Measurements from ENCODE around the gene LARGE1. TPM values are rescaled to one million over a fixed set of nuclear protein-coding genes. Genes with fewer than 3 reads are reported as not detected.

LARGE1 gene
- total RNA-seq, 1 experiment from 2014 or later, result 5.2 TPM

GRCh38 chr22:33418484-33418883 lies 501.8 kb downstream of the LARGE1 start:
- DNase-seq (ENCODE audit: unreplicated experiment), result no peak
- H3K36me3 Mint-ChIP-seq (ENCODE audit: insufficient read depth, unreplicated experiment), result no peaks in the 10 kb centered on the region
- no peak overlapping the region for H3K4me3 Mint-ChIP-seq (ENCODE audit: unreplicated experiment)
- BruUV-seq (replicated peaks), result no TSS peak
- no peak overlapping the region for H3K27ac Mint-ChIP-seq (ENCODE audit: low read depth, unreplicated experiment)
- ChIA-PET POLR2A (no interaction called here), CTCF (no interaction called here)
- TF ChIP-seq, protein P1, sequence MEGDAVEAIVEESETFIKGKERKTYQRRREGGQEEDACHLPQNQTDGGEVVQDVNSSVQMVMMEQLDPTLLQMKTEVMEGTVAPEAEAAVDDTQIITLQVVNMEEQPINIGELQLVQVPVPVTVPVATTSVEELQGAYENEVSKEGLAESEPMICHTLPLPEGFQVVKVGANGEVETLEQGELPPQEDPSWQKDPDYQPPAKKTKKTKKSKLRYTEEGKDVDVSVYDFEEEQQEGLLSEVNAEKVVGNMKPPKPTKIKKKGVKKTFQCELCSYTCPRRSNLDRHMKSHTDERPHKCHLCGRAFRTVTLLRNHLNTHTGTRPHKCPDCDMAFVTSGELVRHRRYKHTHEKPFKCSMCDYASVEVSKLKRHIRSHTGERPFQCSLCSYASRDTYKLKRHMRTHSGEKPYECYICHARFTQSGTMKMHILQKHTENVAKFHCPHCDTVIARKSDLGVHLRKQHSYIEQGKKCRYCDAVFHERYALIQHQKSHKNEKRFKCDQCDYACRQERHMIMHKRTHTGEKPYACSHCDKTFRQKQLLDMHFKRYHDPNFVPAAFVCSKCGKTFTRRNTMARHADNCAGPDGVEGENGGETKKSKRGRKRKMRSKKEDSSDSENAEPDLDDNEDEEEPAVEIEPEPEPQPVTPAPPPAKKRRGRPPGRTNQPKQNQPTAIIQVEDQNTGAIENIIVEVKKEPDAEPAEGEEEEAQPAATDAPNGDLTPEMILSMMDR (IDR thresholded peaks at IDR 0.05; ENCODE audit: unreplicated experiment), result no peak
- H3K4me1 Mint-ChIP-seq (ENCODE audit: insufficient read depth, unreplicated experiment), result no peaks in the 10 kb centered on the region
- intact Hi-C loops (cut with micrococcal nuclease), result no loop called here
- H3K9me3 Mint-ChIP-seq (ENCODE audit: unreplicated experiment), result peaks cover 6% of the 10 kb centered on the region
- no peaks in the 10 kb centered on the region for H3K27me3 Mint-ChIP-seq (ENCODE audit: insufficient read depth, unreplicated experiment)

DNA sequence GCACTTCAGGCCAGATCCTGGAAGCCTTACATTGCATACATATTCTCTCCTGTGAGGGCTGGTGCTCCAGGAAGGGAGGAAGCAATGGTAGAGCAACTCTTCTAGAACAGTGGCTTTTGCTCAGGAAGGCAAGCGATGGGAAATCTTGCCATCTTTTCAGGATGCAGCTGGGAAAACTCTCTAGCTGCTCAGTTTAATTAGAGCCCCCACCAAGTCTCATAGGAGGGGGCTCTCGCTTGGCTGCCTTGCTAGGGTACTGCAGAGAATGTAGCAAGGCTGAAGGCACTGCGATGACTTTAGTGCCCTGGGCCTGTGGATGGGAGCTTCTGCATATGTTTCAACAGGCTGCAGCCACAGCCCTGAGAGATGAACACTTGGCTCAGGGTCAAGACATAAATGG lies 504.9 kb downstream of the LARGE1 start:
- H3K4me3 Mint-ChIP-seq (ENCODE audit: unreplicated experiment), result no peak overlapping the region
- peaks cover 6% of the 10 kb centered on the region for H3K9me3 Mint-ChIP-seq (ENCODE audit: unreplicated experiment)
- no TSS peak for BruUV-seq (replicated peaks)
- H3K36me3 Mint-ChIP-seq (ENCODE audit: insufficient read depth, unreplicated experiment), result no peaks in the 10 kb centered on the region
- TF ChIP-seq, protein P1 (IDR thresholded peaks at IDR 0.05; ENCODE audit: unreplicated experiment), result no peak
- ChIA-PET CTCF (interaction anchor here (0.5 to 1.0 kb wide), 2 partner anchors 11 to 12 kb away, joined by 3 to 4 read pairs; no protein-coding TSS in a partner anchor), POLR2A (interaction anchor here (0.9 kb wide), 1 partner anchor 30 kb away, joined by 3 read pairs; no protein-coding TSS in a partner anchor)
- no peak overlapping the region for H3K27ac Mint-ChIP-seq (ENCODE audit: low read depth, unreplicated experiment)
- no peaks in the 10 kb centered on the region for H3K4me1 Mint-ChIP-seq (ENCODE audit: insufficient read depth, unreplicated experiment)
- H3K27me3 Mint-ChIP-seq (ENCODE audit: insufficient read depth, unreplicated experiment), result no peaks in the 10 kb centered on the region
- no peak for DNase-seq (ENCODE audit: unreplicated experiment)
- intact Hi-C loops (cut with micrococcal nuclease), result no loop called here

DNA sequence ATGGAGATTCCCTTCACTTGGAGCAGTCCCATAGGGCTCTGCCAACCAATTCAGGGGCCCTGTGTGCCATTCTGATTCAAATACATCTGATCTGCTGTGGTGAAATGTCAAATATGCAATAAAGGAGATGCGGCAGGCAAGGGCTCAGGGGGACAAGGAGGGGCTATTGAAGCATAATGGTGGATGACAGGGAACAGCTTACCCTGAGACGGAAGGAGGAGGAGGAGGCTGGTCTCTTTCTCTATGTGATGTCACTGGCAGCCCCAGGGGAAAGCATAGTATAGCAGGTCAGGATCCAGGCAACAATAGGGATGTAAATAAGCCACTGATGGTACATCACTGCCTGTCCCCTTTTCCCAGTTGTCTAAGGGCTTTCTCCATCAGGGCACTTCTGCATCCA lies 511.2 kb downstream of the LARGE1 start:
- no TSS peak for BruUV-seq (replicated peaks)
- peaks cover 6% of the 10 kb centered on the region for H3K4me1 Mint-ChIP-seq (ENCODE audit: insufficient read depth, unreplicated experiment)
- DNase-seq (ENCODE audit: unreplicated experiment), result no peak
- H3K4me3 Mint-ChIP-seq (ENCODE audit: unreplicated experiment), result no peak overlapping the region
- no peaks in the 10 kb centered on the region for H3K9me3 Mint-ChIP-seq (ENCODE audit: unreplicated experiment)
- CTCF ChIA-PET, result no interaction called here
- no peak overlapping the region for H3K27ac Mint-ChIP-seq (ENCODE audit: low read depth, unreplicated experiment)
- POLR2A ChIA-PET, result no interaction called here
- no peaks in the 10 kb centered on the region for H3K36me3 Mint-ChIP-seq (ENCODE audit: insufficient read depth, unreplicated experiment)
- TF ChIP-seq, protein P1 (IDR thresholded peaks at IDR 0.05; ENCODE audit: unreplicated experiment), result no peak
- intact Hi-C loops (cut with micrococcal nuclease), result no loop called here
- no peaks in the 10 kb centered on the region for H3K27me3 Mint-ChIP-seq (ENCODE audit: insufficient read depth, unreplicated experiment)

- Mint-ChIP-seq H3K36me3 (ENCODE audit: insufficient read depth, unreplicated experiment) (no peaks in the 10 kb centered on the region), H3K4me1 (ENCODE audit: insufficient read depth, unreplicated experiment) (peaks cover 6% of the 10 kb centered on the region), H3K27me3 (ENCODE audit: insufficient read depth, unreplicated experiment) (no peaks in the 10 kb centered on the region), H3K27ac (ENCODE audit: low read depth, unreplicated experiment) (no peak overlapping the region), H3K9me3 (ENCODE audit: unreplicated experiment) (no peaks in the 10 kb centered on the region), H3K4me3 (ENCODE audit: unreplicated experiment) (no peak overlapping the region)
- intact Hi-C loops (cut with micrococcal nuclease), result no loop called here
- POLR2A ChIA-PET, result interaction anchor here (1.2 kb wide), 1 partner anchor 33 kb away, joined by 3 read pairs; no protein-coding TSS in a partner anchor
- CTCF ChIA-PET, result interaction anchor here (0.9 kb wide), 1 partner anchor 11 kb away, joined by 4 read pairs; no protein-coding TSS in a partner anchor
- BruUV-seq (replicated peaks), result no TSS peak
- no peak for DNase-seq (ENCODE audit: unreplicated experiment)
- TF ChIP-seq, protein P1 (IDR thresholded peaks at IDR 0.05; ENCODE audit: unreplicated experiment), result no peak
These were observed 515.1 kb downstream of the LARGE1 start for GRCh38 chr22:33405194-33405593.

All from MCF 10A (cell line).